ENCODE measurements around the gene MTHFSD. TPM values are rescaled to one million over a fixed set of nuclear protein-coding genes. Genes with fewer than 3 reads are reported as not detected.
"Not testable (repeated sequence)": the region's sequence is repeated elsewhere in the genome, so short reads cannot be mapped to it uniquely, and the experiment has no call there.

MTHFSD gene
- polyA plus RNA-seq, 4 donors: 7.6 to 22.2 (median 14.5) TPM

DNA sequence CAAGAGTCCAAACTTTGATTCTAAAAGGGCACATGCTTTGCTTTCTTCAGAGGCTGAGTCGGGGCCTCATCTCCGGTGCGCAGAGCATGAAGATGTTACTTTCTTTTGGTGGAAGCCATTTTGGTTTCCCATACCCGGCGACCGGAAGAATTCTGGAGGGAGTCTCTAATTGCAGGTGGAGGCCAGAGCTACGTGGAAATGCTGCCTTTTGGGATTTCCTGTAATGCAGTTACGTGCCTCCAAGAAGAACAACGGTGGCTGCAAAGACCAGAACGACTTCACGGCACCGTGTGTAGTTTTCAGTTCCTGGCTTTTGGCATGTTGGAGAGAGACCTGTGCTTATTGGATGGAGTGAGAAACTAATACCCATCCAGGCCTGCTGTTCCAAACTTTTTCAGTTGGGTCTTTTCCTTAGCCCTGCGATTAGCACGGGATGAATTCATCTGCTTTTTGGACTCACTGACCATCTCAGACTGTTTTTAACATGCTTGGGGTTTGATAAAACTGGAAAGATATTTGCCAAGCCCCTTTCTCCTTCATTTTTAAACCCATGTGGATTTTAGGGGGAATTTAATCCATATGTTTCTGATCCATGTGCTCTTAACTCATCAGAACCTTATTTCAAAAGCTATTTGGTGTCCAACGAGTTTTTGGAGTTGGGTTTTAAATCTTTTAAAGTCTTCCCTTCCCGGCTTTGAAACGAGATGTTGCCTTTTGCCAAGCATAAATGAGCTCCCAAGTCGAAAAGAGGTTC is 42.3 kb upstream of the MTHFSD start:
- 75 to 82% (median 79%) methylated on average over 18 of the region's 18 CpGs for WGBS, 3 donors
- Histone ChIP-seq H3K4me1 (ENCODE audit: control insufficient read depth in 3 of 3, insufficient read depth in 2 of 3, low read depth in 1 of 3, low read length in 2 of 3) (no peaks in the 10 kb centered on the region), H3K27me3 (ENCODE audit: control insufficient read depth in 3 of 3, insufficient read depth in 3 of 3, low read length in 3 of 3) (peaks cover 0 to 46% (median 8%) of the 10 kb centered on the region in 3 donors), H3K9me3 (ENCODE audit: control insufficient read depth in 2 of 2, insufficient read depth in 1 of 2, low read depth in 1 of 2, low read length in 1 of 2) (no peaks in the 10 kb centered on the region), H3K4me3 (ENCODE audit: low read depth in 1 of 3, low read length in 3 of 3) (no peak overlapping the region), H3K36me3 (ENCODE audit: control insufficient read depth in 3 of 3, insufficient read depth in 2 of 3, low read depth in 1 of 3, low read length in 3 of 3) (no peaks in the 10 kb centered on the region), H3K27ac (ENCODE audit: low read depth in 1 of 3, low read length in 2 of 3) (no peak overlapping the region)
- FAIRE-seq (no peak), DNase-seq (no peak)

DNA sequence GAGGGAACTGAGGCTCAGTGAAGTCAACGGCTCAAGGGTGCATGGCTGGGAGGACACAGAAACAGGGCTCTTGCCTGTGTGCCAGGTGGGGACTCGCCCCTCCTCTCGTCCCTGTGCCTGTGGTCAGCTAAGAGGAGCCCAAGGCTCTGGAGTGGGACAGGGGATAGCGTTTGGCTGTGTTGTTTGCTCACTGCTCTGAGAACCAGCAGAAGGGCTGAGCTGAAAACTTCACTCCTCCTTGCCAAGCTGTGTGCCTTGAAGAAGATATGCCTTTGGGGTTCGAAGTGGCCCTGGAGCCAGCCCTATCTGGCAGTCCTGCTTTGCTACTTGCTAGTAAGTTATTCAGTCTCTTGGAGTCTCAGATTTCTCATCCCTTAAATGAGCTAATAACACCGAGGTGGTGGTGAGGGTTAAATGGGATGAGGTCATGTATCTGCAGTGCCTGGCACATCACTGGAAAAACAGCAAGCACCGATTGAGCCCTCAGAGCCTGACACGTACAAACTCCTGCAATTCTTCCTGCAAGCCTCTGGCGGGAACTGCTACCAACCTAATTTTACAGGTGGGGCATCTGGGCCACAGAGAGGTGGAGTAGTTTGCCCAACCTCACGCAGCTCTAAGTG is 41.1 kb upstream of the MTHFSD start:
- DNase-seq: no peak
- no peaks in the 10 kb centered on the region for H3K4me1 ChIP-seq (ENCODE audit: control insufficient read depth in 3 of 3, insufficient read depth in 2 of 3, low read depth in 1 of 3, low read length in 2 of 3)
- no peak overlapping the region for H3K4me3 ChIP-seq (ENCODE audit: low read depth in 1 of 3, low read length in 3 of 3)
- no peaks in the 10 kb centered on the region for H3K36me3 ChIP-seq (ENCODE audit: control insufficient read depth in 3 of 3, insufficient read depth in 2 of 3, low read depth in 1 of 3, low read length in 3 of 3)
- H3K27me3 ChIP-seq (ENCODE audit: control insufficient read depth in 3 of 3, insufficient read depth in 3 of 3, low read length in 3 of 3): peaks cover 0 to 48% (median 8%) of the 10 kb centered on the region in 3 donors
- 61 to 80% (median 65%) methylated on average over 10 of the region's 10 CpGs for WGBS, 3 donors
- FAIRE-seq: no peak
- H3K27ac ChIP-seq (ENCODE audit: low read depth in 1 of 3, low read length in 2 of 3): no peak overlapping the region
- no peaks in the 10 kb centered on the region for H3K9me3 ChIP-seq (ENCODE audit: control insufficient read depth in 2 of 2, insufficient read depth in 1 of 2, low read depth in 1 of 2, low read length in 1 of 2)

GRCh38 chr16:86594721-86595120 is 39.7 kb upstream of the MTHFSD start:
- Histone ChIP-seq H3K4me1 (ENCODE audit: control insufficient read depth in 3 of 3, insufficient read depth in 2 of 3, low read depth in 1 of 3, low read length in 2 of 3) (no peaks in the 10 kb centered on the region), H3K27me3 (ENCODE audit: control insufficient read depth in 3 of 3, insufficient read depth in 3 of 3, low read length in 3 of 3) (peaks cover 3 to 52% (median 10%) of the 10 kb centered on the region in 3 donors), H3K4me3 (ENCODE audit: low read depth in 1 of 3, low read length in 3 of 3) (no peak overlapping the region), H3K36me3 (ENCODE audit: control insufficient read depth in 3 of 3, insufficient read depth in 2 of 3, low read depth in 1 of 3, low read length in 3 of 3) (no peaks in the 10 kb centered on the region), H3K27ac (ENCODE audit: low read depth in 1 of 3, low read length in 2 of 3) (no peak overlapping the region), H3K9me3 (ENCODE audit: control insufficient read depth in 2 of 2, insufficient read depth in 1 of 2, low read depth in 1 of 2, low read length in 1 of 2) (no peaks in the 10 kb centered on the region)
- FAIRE-seq (no peak), DNase-seq (no peak)
- 35 to 46% (median 35%) methylated on average over 8 of the region's 8 CpGs for WGBS, 3 donors

DNA sequence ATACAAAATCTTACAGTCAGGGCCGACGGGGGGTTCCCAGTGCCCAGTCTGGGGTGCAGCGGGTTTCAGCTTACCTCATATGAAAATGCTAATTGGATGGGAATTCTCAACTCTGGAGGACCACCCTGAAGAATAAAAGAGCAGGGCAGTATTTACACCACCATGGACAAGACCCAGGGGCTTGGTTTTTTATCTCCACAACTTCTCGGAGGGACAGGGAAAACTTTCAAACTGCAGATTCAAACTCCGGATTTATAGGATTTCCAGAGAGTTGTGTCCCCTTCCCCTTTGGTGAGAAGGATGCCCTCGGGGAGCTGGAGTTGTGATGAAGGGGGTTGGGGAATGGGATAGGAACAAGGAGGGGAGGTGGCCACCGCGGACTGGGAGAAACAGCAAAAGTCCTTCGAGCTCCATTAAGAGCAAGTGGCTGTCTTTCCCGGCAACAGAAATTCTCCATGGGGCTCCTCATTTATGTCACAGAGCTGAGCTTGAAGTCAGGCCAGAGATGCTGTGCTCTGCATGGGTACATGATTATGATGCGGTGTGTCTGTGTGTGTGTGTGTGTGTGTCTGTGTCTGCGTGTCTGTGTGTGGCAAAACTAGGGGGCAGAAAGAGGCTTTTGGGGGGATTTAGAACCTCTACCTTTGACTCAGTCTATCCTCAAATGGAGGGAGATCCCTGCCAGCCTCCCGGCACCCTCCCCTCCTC is 39.0 kb upstream of the MTHFSD start:
- DNase-seq (no peak), FAIRE-seq (no peak)
- peaks cover 3 to 52% (median 10%) of the 10 kb centered on the region in 3 donors for H3K27me3 ChIP-seq (ENCODE audit: control insufficient read depth in 3 of 3, insufficient read depth in 3 of 3, low read length in 3 of 3)
- H3K27ac ChIP-seq (ENCODE audit: low read depth in 1 of 3, low read length in 2 of 3): no peak overlapping the region
- WGBS, 3 donors: 57 to 65% (median 58%) methylated on average over 13 of the region's 13 CpGs
- H3K9me3 ChIP-seq (ENCODE audit: control insufficient read depth in 2 of 2, insufficient read depth in 1 of 2, low read depth in 1 of 2, low read length in 1 of 2): no peaks in the 10 kb centered on the region
- no peaks in the 10 kb centered on the region for H3K4me1 ChIP-seq (ENCODE audit: control insufficient read depth in 3 of 3, insufficient read depth in 2 of 3, low read depth in 1 of 3, low read length in 2 of 3)
- H3K4me3 ChIP-seq (ENCODE audit: low read depth in 1 of 3, low read length in 3 of 3): no peak overlapping the region
- no peaks in the 10 kb centered on the region for H3K36me3 ChIP-seq (ENCODE audit: control insufficient read depth in 3 of 3, insufficient read depth in 2 of 3, low read depth in 1 of 3, low read length in 3 of 3)

GRCh38 chr16:86591270-86591669 is 36.2 kb upstream of the MTHFSD start:
- Histone ChIP-seq H3K4me3 (ENCODE audit: low read depth in 1 of 3, low read length in 3 of 3) (no peak overlapping the region), H3K9me3 (ENCODE audit: control insufficient read depth in 2 of 2, insufficient read depth in 1 of 2, low read depth in 1 of 2, low read length in 1 of 2) (no peaks in the 10 kb centered on the region), H3K4me1 (ENCODE audit: control insufficient read depth in 3 of 3, insufficient read depth in 2 of 3, low read depth in 1 of 3, low read length in 2 of 3) (no peaks in the 10 kb centered on the region), H3K27me3 (ENCODE audit: control insufficient read depth in 3 of 3, insufficient read depth in 3 of 3, low read length in 3 of 3) (peaks cover 3 to 37% (median 10%) of the 10 kb centered on the region in 3 donors), H3K27ac (ENCODE audit: low read depth in 1 of 3, low read length in 2 of 3) (no peak overlapping the region), H3K36me3 (ENCODE audit: control insufficient read depth in 3 of 3, insufficient read depth in 2 of 3, low read depth in 1 of 3, low read length in 3 of 3) (no peaks in the 10 kb centered on the region)
- WGBS, 3 donors: 79 to 93% (median 84%) methylated on average over 4 of the region's 4 CpGs
- FAIRE-seq: no peak
- no peak for DNase-seq

DNA sequence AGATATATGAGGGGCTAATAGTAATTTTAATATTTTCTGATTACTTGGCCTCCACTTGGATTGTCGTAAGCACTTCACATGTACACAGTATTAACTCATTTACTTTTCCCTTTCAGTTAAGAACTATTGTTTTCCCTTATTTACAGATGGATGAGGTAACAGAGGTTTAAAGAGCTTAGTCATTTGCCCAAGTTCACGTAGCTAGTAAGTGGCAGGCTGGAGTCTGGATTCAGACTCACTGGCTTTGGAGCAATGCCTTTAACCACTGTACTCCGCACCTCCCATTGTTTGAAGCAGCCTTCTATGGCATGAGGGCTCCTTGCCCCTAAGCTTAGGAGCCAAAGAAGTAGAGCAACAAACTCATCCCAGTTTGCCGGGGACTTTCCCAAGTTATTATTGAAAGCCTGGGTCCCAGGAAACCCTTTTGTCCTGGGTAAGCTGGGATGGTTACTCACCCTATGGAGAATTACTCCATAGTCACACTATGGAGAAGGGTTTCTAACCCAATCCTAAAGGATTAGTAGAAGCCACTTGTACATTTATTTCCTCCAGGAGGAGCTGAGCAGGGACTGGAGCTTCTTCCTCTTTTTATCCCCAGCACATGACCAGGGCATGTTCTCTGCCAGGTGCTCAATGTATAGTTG is 35.6 kb upstream of the MTHFSD start:
- DNase-seq: no peak
- Histone ChIP-seq H3K27me3 (ENCODE audit: control insufficient read depth in 3 of 3, insufficient read depth in 3 of 3, low read length in 3 of 3) (peaks cover 6 to 32% (median 10%) of the 10 kb centered on the region in 3 donors), H3K4me3 (ENCODE audit: low read depth in 1 of 3, low read length in 3 of 3) (no peak overlapping the region), H3K27ac (ENCODE audit: low read depth in 1 of 3, low read length in 2 of 3) (no peak overlapping the region), H3K9me3 (ENCODE audit: control insufficient read depth in 2 of 2, insufficient read depth in 1 of 2, low read depth in 1 of 2, low read length in 1 of 2) (no peaks in the 10 kb centered on the region), H3K36me3 (ENCODE audit: control insufficient read depth in 3 of 3, insufficient read depth in 2 of 3, low read depth in 1 of 3, low read length in 3 of 3) (no peaks in the 10 kb centered on the region), H3K4me1 (ENCODE audit: control insufficient read depth in 3 of 3, insufficient read depth in 2 of 3, low read depth in 1 of 3, low read length in 2 of 3) (no peaks in the 10 kb centered on the region)
- no peak for FAIRE-seq
- WGBS, 3 donors: 56 to 70% (median 60%) methylated on average over 4 of the region's 4 CpGs

DNA sequence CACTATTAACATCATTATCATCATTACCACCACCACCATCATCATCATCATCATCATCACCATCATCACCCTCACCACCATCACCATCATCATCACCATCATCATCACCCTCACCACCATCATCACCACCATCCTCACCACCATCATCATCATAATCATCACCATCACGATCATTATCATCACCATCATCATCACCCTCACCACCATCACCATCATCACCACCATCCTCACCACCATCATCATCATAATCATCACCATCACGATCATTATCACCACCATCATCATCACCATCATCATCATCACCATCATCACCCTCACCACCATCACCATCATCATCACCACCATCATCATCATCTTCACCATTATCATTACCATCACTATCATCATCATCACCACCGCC is 32.9 kb upstream of the MTHFSD start:
- H3K27me3 ChIP-seq (ENCODE audit: control insufficient read depth in 3 of 3, insufficient read depth in 3 of 3, low read length in 3 of 3): peaks cover 2 to 20% (median 6%) of the 10 kb centered on the region in 3 donors
- not testable (repeated sequence) for FAIRE-seq; DNase-seq; H3K9me3 ChIP-seq (ENCODE audit: control insufficient read depth in 2 of 2, insufficient read depth in 1 of 2, low read depth in 1 of 2, low read length in 1 of 2); H3K4me3 ChIP-seq (ENCODE audit: low read depth in 1 of 3, low read length in 3 of 3); H3K4me1 ChIP-seq (ENCODE audit: control insufficient read depth in 3 of 3, insufficient read depth in 2 of 3, low read depth in 1 of 3, low read length in 2 of 3); H3K27ac ChIP-seq (ENCODE audit: low read depth in 1 of 3, low read length in 2 of 3); H3K36me3 ChIP-seq (ENCODE audit: control insufficient read depth in 3 of 3, insufficient read depth in 2 of 3, low read depth in 1 of 3, low read length in 3 of 3)
- 74 to 92% (median 89%) methylated on average over 3 of the region's 3 CpGs for WGBS, 3 donors

DNA sequence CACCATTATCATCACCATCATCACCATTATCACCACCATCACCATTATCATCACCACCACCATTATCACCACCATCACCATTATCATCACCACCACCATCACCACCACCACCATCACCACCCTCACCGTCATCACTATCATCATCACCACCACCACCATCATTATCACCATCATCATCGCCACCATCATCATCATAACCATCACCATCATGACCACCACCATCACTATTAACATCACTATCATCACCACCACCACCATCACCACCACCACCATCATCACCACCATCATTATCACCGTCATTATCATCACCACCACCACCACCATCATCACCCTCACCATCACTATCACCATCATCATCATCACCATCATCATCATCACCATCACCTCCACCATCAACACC is 32.5 kb upstream of the MTHFSD start:
- H3K4me3 ChIP-seq (ENCODE audit: low read depth in 1 of 3, low read length in 3 of 3): no peak overlapping the region
- DNase-seq: no peak
- 92 to 95% (median 94%) methylated on average over 3 of the region's 3 CpGs for WGBS, 3 donors
- H3K27me3 ChIP-seq (ENCODE audit: control insufficient read depth in 3 of 3, insufficient read depth in 3 of 3, low read length in 3 of 3): peaks cover 2 to 20% (median 6%) of the 10 kb centered on the region in 3 donors
- no peaks in the 10 kb centered on the region for H3K9me3 ChIP-seq (ENCODE audit: control insufficient read depth in 2 of 2, insufficient read depth in 1 of 2, low read depth in 1 of 2, low read length in 1 of 2)
- H3K4me1 ChIP-seq (ENCODE audit: control insufficient read depth in 3 of 3, insufficient read depth in 2 of 3, low read depth in 1 of 3, low read length in 2 of 3): peaks cover 0 to 4% (median 0%) of the 10 kb centered on the region in 3 donors
- no peak for FAIRE-seq
- no peak overlapping the region for H3K27ac ChIP-seq (ENCODE audit: low read depth in 1 of 3, low read length in 2 of 3)
- H3K36me3 ChIP-seq (ENCODE audit: control insufficient read depth in 3 of 3, insufficient read depth in 2 of 3, low read depth in 1 of 3, low read length in 3 of 3): no peaks in the 10 kb centered on the region
